Skeletal muscle cell (primary cell): ENCODE measurements around the gene ARID1B.
A peak's percentile ranks its signal among the peaks of the same experiment; 100 is the strongest.

Source experiments
- DNase-seq: peaks from one replicate; pipeline ENCODE4 v3.0.0-alpha.2; 2010; ENCODE audit warnings: low read depth
- H3K4me3 ChIP-seq: 2 replicates; pipeline ENCODE4 v1.5.1; 2011; ENCODE audit warnings: low read depth, mild to moderate bottlenecking, control low read depth, low read length, moderate library complexity

ARID1B gene

GRCh38 chr6:156845454-156846155 lies 68.4 kb downstream of the ARID1B start:
- no peak overlapping the region for H3K4me3 ChIP-seq
- DNase-seq, result no peak

- H3K4me3 ChIP-seq, result no peak overlapping the region
- DNase-seq, result no peak
These were observed 69.8 kb downstream of the ARID1B start for GRCh38 chr6:156846845-156847599.

GRCh38 chr6:156848123-156848522 lies 70.9 kb downstream of the ARID1B start:
- DNase-seq, result no peak
- H3K4me3 ChIP-seq, result no peak overlapping the region

- DNase-seq, result peak; percentile 46
- no peak overlapping the region for H3K4me3 ChIP-seq
These were observed 71.4 kb downstream of the ARID1B start for GRCh38 chr6:156848533-156848932.

GRCh38 chr6:156849806-156850205 lies 72.6 kb downstream of the ARID1B start:
- H3K4me3 ChIP-seq, result no peak overlapping the region
- DNase-seq, result no peak

GRCh38 chr6:156850353-156850752 lies 73.2 kb downstream of the ARID1B start:
- no peak for DNase-seq
- no peak overlapping the region for H3K4me3 ChIP-seq

- H3K4me3 ChIP-seq, result no peak overlapping the region
- DNase-seq, result no peak
These were observed 74.3 kb downstream of the ARID1B start for GRCh38 chr6:156851454-156851921.

- H3K4me3 ChIP-seq, result no peak overlapping the region
- no peak for DNase-seq
These were observed 75.1 kb downstream of the ARID1B start for GRCh38 chr6:156852147-156852857.

GRCh38 chr6:156852858-156853216 lies 75.7 kb downstream of the ARID1B start:
- no peak overlapping the region for H3K4me3 ChIP-seq
- no peak for DNase-seq

- no peak for DNase-seq
These were observed 76.6 kb downstream of the ARID1B start for GRCh38 chr6:156853733-156854132.

GRCh38 chr6:156854466-156855161 lies 77.4 kb downstream of the ARID1B start:
- no peak for DNase-seq
- no peak overlapping the region for H3K4me3 ChIP-seq

More at GRCh38 chr6:156853733-156854132, 76.6 kb downstream of the ARID1B start:
- H3K4me3 ChIP-seq, result no peak overlapping the region

GRCh38 chr6:156857573-156857972 lies 80.4 kb downstream of the ARID1B start:
- DNase-seq, result no peak
- no peak overlapping the region for H3K4me3 ChIP-seq

- no peak for DNase-seq
- H3K4me3 ChIP-seq, result no peak overlapping the region
These were observed 82.5 kb downstream of the ARID1B start for GRCh38 chr6:156859686-156860085.

- no peak for DNase-seq
- no peak overlapping the region for H3K4me3 ChIP-seq
These were observed 85.5 kb downstream of the ARID1B start for GRCh38 chr6:156862711-156863110.

GRCh38 chr6:156863504-156863903 lies 86.3 kb downstream of the ARID1B start:
- H3K4me3 ChIP-seq, result no peak overlapping the region
- no peak for DNase-seq

GRCh38 chr6:156864557-156864956 lies 87.4 kb downstream of the ARID1B start:
- no peak overlapping the region for H3K4me3 ChIP-seq
- no peak for DNase-seq

GRCh38 chr6:156865019-156865629 lies 87.9 kb downstream of the ARID1B start:
- H3K4me3 ChIP-seq, result no peak overlapping the region
- DNase-seq, result no peak

GRCh38 chr6:156866220-156867015 lies 89.2 kb downstream of the ARID1B start:
- DNase-seq, result no peak
- no peak overlapping the region for H3K4me3 ChIP-seq

- DNase-seq, result no peak
These were observed 89.9 kb downstream of the ARID1B start for GRCh38 chr6:156867121-156867520.

More at GRCh38 chr6:156867121-156867520, 89.9 kb downstream of the ARID1B start:
- no peak overlapping the region for H3K4me3 ChIP-seq
